ENCODE data around the gene KCNIP2.

DNA sequence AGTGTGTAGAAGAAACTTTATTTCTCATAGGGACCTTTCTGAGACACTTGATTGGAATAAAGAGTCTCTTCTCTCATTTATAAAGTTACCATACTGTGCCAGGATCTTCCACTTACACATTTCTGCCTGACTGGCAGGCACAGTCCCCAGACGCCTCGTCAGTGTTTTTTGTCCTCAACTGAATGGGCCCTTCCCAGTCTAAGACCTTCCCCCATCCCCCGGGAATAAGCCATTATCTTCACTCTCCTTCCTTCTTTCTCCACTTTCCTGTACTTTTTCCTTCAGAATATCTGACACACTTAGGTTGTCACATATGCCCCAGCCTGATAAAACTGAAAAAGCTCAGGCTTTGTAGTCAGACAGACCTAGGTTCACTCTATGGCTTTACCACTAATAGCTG, 35.3 kb upstream of the KCNIP2 start:
- no peak for TF ChIP-seq MAZ (IDR thresholded peaks at IDR 0.05; ENCODE audit: borderline replicate concordance, low read depth, low read length)
- TF ChIP-seq, protein P1, sequence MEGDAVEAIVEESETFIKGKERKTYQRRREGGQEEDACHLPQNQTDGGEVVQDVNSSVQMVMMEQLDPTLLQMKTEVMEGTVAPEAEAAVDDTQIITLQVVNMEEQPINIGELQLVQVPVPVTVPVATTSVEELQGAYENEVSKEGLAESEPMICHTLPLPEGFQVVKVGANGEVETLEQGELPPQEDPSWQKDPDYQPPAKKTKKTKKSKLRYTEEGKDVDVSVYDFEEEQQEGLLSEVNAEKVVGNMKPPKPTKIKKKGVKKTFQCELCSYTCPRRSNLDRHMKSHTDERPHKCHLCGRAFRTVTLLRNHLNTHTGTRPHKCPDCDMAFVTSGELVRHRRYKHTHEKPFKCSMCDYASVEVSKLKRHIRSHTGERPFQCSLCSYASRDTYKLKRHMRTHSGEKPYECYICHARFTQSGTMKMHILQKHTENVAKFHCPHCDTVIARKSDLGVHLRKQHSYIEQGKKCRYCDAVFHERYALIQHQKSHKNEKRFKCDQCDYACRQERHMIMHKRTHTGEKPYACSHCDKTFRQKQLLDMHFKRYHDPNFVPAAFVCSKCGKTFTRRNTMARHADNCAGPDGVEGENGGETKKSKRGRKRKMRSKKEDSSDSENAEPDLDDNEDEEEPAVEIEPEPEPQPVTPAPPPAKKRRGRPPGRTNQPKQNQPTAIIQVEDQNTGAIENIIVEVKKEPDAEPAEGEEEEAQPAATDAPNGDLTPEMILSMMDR (conservative IDR thresholded peaks at IDR 0.05; ENCODE audit: low read depth, low read length), result no peak
- no peak for TF ChIP-seq SMC3 (IDR thresholded peaks at IDR 0.05; ENCODE audit: low read depth, low read length)
- no peak for TF ChIP-seq POLR2A (IDR thresholded peaks at IDR 0.05; ENCODE audit: low read depth, low read length)
- no peak for TF ChIP-seq NFE2L2 (IDR thresholded peaks at IDR 0.05; ENCODE audit: low read depth, low read length)
- TF ChIP-seq MAFK (IDR thresholded peaks at IDR 0.05; ENCODE audit: low read depth, low read length), result no peak

Measured in IMR-90 (cell line).